ENCODE data around the gene PRSS50. TPM values are rescaled to one million over a fixed set of nuclear protein-coding genes. Genes with fewer than 3 reads are reported as not detected.
"Not testable (repeated sequence)": the region's sequence is repeated elsewhere in the genome, so short reads cannot be mapped to it uniquely, and the experiment has no call there.

Gene PRSS50
- total RNA-seq, 1 donor: not detected

DNA sequence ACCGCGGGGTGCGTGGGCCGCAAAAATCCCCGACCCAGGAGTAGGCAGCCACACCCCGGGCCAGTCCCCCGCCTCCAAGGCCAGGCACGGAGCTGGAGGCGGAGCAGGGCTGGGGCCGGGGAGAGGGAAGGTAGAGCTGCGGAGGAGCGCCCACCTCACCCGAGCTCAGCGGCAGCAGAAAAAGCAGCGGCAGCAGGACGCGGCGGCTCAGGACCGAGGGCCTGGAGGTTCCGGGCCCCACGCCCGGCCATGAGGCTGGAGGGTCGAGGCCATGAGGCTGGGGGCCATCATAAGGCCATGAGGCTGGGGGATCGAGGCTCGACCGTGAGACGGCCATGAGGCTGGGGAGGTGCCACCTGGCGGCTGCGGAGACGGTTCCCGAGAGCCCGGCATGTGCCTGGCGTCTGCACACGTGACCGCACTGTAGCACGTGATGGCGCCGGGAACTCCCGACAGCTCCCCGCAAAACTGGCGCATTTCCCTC lies 32.9 kb upstream of the PRSS50 start:
- TF ChIP-seq, protein P1, sequence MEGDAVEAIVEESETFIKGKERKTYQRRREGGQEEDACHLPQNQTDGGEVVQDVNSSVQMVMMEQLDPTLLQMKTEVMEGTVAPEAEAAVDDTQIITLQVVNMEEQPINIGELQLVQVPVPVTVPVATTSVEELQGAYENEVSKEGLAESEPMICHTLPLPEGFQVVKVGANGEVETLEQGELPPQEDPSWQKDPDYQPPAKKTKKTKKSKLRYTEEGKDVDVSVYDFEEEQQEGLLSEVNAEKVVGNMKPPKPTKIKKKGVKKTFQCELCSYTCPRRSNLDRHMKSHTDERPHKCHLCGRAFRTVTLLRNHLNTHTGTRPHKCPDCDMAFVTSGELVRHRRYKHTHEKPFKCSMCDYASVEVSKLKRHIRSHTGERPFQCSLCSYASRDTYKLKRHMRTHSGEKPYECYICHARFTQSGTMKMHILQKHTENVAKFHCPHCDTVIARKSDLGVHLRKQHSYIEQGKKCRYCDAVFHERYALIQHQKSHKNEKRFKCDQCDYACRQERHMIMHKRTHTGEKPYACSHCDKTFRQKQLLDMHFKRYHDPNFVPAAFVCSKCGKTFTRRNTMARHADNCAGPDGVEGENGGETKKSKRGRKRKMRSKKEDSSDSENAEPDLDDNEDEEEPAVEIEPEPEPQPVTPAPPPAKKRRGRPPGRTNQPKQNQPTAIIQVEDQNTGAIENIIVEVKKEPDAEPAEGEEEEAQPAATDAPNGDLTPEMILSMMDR (IDR thresholded peaks at IDR 0.05; ENCODE audit: insufficient read depth, low read length): no peak
- no peak overlapping the region for H3K4me3 ChIP-seq (ENCODE audit: low read depth, low read length)
- no peak for DNase-seq (ENCODE audit: low read depth)

DNA sequence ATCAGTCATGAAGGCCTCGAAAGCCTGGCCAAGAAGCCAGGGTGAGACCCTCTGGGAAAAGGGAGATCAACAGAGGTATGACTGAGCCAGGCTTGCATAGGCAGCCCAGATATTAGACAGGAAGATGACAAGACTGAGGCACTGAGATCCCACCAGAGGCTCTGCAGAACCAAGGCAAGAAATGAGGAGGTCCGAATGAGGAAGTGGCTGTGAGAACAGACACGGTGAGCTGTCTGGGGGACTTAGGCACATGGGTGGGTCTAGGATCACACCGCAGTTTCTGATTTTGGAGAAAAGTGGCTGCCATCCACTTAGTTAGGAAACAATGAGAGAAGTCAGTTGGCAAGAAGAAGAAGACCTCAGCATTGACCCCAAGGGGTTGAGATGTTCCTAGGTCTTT lies 31.5 kb upstream of the PRSS50 start:
- no peak for DNase-seq (ENCODE audit: low read depth)
- TF ChIP-seq, protein P1 (IDR thresholded peaks at IDR 0.05; ENCODE audit: insufficient read depth, low read length): no peak
- no peak overlapping the region for H3K4me3 ChIP-seq (ENCODE audit: low read depth, low read length)

DNA sequence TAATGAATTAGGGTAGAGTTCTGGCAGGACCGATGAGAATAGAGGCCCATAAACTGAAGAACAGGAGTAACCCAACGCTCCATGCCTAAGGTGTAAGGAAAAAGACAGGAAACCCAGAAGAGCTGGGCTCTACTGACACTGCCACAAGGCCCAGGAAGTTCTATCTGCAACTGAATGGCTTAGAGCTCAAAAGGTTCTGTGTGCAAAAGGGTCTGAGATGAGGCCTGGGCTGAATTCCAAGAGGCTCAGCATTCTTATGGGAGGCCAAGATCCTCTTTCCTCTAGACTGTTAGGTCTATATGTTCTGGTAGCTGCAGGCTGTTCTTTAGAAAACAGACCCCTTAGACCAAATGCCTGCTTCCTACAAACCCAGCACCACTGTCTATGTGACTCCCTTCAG lies 30.5 kb upstream of the PRSS50 start:
- TF ChIP-seq, protein P1 (IDR thresholded peaks at IDR 0.05; ENCODE audit: insufficient read depth, low read length): no peak
- no peak for DNase-seq (ENCODE audit: low read depth)
- H3K4me3 ChIP-seq (ENCODE audit: low read depth, low read length): no peak overlapping the region

DNA sequence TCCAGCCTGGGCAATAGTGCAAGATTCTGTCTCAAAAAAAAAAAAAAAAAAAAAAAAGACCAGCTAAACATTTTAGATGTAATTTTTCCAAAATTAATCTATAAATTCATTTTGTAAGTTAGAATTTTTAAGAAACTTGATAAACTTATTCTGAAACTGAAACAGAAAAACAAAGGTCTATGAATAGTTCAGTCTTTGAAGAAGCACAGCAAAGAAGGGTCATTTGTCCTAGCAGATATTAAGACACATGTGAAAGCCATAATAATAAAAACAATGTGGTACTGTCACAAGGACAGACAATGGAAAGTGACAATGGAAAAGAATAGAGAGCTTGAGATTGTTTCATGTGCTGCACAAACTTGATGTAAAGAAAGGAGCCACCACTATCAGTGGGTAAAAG lies 29.0 kb upstream of the PRSS50 start:
- DNase-seq (ENCODE audit: low read depth): no peak
- TF ChIP-seq, protein P1 (IDR thresholded peaks at IDR 0.05; ENCODE audit: insufficient read depth, low read length): no peak
- H3K4me3 ChIP-seq (ENCODE audit: low read depth, low read length): no peak overlapping the region

DNA sequence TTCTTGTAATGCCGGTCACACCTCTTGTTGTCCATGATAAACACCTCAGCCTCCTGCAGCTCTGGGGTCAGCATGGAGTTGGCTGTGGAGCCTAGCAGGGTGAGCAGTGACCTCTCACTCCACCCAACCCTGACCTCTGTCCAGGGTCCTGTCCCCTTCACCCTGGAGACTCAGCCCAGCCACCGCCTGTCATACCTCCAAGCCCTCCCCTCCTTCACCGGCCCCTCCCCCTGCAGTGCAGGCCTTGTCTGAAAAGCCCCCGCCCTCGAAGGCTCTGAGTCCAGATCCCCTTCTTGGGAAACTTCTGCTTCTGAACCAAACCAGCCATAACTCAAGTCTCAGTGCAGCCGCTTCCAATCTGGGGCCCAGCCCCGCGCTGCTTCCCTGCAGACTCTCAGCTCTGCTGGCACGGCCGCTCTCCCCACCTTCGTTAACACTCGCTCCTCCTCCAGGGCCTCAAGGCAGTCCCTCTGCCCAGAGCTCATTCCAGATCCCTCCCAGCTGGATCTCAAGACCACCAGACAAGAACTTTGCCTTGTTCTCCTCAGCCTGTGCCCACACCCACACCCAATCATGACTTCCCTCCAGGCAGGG lies 25.4 kb upstream of the PRSS50 start:
- H3K4me3 ChIP-seq (ENCODE audit: low read depth, low read length): no peak overlapping the region
- no peak for DNase-seq (ENCODE audit: low read depth)
- TF ChIP-seq, protein P1 (IDR thresholded peaks at IDR 0.05; ENCODE audit: insufficient read depth, low read length): no peak

DNA sequence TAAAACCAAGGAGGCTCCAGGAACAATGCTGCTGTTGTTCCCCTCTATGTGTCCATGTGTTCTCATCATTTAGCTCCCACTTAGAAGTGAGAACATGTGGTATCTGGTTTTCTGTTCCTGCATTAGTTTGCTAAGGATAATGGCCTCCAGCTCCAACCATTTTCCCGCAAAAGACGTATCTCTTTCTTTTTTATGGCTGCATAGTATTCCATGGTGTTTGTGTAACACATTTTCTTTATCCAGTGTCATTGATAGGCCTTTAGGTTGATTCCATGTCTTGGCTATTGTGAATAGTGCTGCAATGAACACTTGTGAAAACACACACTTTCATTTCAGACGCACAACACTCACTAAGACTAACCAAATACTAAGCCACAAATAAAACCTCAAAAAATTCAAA lies 21.9 kb upstream of the PRSS50 start:
- DNase-seq (ENCODE audit: low read depth); H3K4me3 ChIP-seq (ENCODE audit: low read depth, low read length): not testable (repeated sequence)

DNA sequence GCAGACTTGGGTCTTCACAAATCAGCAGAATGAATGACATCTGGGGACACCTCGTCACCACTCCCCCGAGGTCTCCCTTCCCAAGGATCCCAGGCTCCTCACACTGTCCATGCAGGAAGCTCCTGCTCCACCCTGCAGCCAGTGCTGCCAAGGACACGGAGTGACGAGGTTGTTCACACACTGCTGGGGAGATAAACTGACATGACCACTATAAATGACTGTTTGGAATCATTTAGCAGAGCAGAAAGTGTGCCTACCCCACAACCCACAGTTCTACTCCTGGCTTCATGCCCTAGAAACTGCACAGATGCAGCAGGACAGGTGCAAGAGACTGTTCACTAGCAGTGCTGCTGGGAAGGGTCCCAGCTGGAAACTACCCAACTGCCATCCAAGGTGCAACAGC lies 19.7 kb upstream of the PRSS50 start:
- DNase-seq (ENCODE audit: low read depth): no peak
- no peak overlapping the region for H3K4me3 ChIP-seq (ENCODE audit: low read depth, low read length)
- TF ChIP-seq, protein P1 (IDR thresholded peaks at IDR 0.05; ENCODE audit: insufficient read depth, low read length): no peak

All from fibroblast of the aortic adventitia (primary cell).